HG03469 (cell line): ENCODE results near the gene TJP1.
"Not testable (repeated sequence)": the region's sequence is repeated elsewhere in the genome, so short reads cannot be mapped to it uniquely, and the experiment has no call there.

Source experiments
- ATAC-seq: cut with Tn5 transposase; IDR thresholded peaks from one replicate; pipeline ENCODE4 v1.9.1; 2021; ENCODE audit warnings: mild to moderate bottlenecking, moderate library complexity, moderate number of reproducible peaks; ENCODE audit not compliant: unreplicated experiment

Gene TJP1

GRCh38 chr15:29685156-29686078 lies 136.9 kb downstream of the TJP1 start:
- ATAC-seq, result no peak

DNA sequence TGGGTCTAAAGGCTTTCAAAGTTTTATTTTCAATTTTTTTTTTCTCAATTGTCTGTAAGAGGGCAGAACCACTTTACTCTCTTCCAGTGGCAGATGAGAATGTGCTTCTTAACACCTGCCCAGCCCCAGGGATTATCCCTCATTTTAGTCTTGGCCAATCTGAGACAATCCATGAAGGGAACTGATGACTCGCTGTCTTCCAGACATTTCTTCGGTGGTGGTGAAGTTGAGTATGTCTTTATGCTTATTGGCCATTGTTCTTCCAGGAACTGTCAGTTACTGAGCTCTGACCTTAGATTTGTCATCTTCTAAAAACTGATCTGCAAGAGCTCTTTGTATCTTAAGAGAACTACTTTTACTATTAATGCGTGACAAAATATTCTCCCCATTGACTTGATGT lies 139.5 kb downstream of the TJP1 start:
- no peak for ATAC-seq

DNA sequence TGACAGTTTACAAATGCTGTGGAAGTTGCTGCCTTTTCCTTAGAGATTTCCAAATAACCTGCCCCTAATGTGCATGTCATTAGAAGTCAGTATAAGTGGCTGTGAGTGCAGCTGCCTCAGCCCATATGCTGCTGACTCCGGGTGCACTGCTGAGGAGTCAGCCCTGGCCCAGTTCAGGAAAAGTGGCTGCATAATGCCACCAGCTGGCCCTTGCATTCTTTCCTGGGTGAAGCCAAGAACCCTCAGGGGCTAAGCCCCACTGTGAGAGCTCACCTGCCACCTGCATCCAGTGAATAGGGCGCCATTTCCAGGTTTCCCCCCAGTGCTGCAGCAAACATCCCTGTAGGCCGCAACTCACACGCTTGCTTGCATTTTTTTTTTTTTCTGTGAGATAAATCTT lies 139.9 kb downstream of the TJP1 start:
- no peak for ATAC-seq

DNA sequence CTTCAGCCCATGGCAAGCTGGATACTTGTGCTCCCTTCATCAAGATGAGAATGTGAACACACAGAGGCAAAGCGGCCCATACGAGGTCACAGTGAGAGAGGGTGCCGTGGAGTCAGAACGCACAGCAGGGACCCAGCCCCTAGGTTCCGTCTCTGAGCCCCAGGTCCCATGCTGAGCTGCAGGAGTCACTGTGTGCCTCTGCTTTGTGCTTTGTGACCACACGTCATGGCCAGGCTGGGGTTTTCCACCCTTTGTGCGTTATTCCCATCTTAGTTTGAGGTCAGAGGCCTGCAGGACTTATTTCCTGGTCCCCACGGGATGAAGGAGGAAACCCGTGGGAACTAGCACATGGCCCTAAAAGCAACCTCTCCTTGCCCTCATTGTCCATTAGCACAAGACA lies 140.3 kb downstream of the TJP1 start:
- ATAC-seq, result no peak

DNA sequence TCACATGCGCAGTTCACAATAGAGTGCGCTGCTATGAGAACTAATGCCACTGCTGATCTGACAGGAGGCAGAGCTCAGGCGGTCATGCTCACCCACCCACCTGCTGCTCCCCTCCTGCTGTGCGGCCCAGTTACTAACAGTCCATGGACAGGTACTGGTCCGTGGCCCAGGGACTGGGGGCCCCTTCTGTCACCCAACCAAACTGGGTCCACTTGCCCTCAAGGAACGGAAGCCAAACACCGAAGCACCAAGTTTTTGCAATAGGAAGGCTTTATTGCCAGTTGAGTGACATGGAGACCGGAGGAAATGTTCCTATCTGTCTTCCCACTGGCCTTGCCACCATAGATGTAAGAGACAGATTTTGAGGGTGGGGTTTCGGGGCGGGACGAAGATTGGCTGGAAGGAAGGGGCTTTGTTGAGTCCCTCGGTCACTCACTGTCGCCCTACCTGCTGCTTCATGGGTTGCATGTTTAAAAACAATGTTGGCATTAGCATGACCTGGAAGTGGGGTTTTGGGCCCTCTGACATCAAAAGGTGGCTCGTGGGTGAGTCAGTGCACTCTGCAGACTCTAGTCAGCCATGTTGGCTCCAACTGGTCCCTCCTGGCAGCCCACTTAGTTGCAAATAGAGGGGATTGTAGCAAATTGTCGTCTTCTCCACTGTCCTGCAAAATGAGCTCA lies 141.0 kb downstream of the TJP1 start:
- no peak for ATAC-seq

DNA sequence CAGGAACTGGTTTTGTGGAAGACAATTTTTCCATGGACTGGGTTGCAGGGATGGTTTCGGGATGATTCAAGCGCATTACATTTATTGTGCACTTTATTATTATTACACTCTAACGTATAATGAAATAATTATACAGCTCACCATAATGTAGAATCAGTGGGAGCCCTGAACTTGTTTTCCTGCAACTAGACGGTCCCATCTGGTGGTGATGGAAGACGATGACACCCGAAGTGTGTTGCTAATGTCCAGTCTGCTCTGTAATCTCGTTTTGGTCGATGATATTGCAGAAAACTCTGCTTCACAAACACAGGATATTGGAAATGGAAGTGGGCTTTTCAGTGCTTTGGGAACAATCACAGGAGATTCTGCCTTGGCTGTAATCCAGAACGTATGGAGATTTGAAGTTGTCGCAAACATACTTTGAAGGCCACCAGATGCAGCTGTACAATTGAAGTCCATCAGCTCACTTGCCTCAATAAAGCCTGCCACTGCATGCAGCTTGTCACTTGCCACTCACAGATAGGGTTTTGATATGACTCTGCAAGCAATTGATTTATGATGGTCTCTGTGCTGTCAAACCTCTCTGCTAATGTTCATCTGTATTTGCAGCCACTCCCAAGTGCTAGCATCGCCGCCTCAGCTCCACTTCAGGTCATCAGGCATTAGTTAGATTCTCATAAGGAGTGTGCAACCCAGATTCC lies 141.7 kb downstream of the TJP1 start:
- no peak for ATAC-seq

DNA sequence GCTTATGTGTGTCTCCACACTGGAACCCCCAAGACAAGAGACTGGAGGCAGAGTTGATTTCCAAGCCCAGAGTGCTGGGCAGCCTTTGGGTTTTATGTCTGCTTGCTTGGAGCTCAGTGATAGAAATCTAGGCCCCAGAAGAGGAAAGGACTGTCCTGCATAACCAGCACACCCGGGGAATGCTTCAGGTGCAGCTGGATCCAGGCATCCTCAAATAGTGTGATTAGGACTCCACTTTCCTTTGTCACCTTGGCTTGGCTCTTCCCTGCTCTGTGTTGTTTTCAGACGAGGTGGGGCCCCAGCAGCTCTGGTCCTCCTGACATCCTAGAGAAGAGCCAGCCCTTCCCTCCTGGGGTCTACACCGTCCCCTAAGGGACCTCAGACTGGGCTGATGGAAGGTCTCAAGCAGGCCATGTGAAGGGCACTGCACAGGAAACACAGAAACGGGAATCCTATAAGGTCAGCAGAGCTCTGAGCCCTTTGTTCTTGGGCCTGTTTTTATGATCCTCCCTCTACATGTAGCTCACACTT lies 143.7 kb downstream of the TJP1 start:
- no peak for ATAC-seq

- ATAC-seq, result no peak
Measured at GRCh38 chr15:29677871-29678461, 144.3 kb downstream of the TJP1 start.

DNA sequence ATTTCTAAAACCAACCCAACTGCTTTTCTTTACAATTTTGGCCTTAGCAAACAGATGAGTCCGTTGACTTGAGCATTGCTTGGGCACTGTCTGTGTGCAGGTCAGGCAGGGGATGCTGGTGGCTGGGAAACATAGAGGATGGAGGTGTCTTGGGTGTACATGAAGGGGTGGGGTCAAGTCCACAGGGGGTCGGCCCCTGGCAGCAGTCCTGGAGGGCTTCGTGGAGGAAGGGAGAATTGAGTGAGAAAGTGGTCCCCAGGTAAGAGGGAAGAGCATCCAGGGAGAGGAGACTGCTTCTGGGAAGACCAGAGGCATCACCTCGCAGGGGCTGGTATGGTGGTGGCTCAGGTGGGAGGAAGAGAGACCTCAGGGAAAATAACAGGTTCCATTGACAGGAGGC lies 144.8 kb downstream of the TJP1 start:
- no peak for ATAC-seq

DNA sequence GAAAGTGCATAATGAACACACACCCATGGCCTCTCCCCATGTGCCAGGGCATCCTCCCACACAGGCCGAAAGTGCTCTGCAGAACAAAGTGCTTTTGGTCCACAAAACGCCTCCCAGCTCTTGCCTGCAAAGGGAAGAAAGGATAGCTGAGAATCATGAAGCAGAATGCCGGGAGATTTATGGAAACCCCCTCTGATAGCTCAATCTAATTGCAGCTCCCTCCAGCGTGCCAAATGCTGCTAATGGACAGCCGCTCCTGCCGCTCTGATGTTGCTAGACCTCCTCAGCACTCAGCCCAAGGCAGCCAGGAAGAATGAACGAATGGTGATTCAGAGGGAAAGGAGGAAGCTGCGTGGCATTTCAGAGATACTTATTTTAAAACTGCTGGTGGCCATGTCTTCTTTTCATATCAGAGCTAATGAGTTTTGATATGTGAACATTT lies 145.3 kb downstream of the TJP1 start:
- no peak for ATAC-seq

DNA sequence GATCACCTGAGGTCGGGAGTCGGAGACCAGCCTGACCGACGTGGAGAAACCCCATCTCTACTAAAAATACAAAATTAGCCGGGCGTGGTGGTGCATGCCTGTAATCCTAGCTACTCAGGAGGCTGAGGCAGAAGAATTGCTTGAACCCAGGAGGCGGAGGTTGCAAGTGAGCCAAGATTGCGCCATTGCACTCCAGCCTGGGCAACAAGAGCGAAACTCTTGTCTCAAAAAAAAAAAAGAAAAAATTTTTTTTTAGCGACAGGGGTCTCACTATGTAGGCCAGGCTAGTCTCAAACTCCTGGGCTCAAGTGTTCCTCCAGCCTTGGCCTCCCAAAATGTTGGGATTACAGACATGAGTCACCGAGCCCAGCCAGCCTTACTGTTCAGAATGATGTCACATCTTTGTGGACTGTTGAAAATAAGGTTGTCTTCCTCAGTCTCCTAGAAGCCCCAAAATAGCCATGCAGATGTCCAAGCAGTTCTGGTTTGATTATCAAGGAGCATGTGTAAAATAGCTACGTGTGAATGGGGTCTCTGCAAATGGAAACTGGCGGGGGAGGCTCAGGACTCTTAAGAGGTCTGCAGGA lies 145.8 kb downstream of the TJP1 start:
- ATAC-seq, result not testable (repeated sequence)

DNA sequence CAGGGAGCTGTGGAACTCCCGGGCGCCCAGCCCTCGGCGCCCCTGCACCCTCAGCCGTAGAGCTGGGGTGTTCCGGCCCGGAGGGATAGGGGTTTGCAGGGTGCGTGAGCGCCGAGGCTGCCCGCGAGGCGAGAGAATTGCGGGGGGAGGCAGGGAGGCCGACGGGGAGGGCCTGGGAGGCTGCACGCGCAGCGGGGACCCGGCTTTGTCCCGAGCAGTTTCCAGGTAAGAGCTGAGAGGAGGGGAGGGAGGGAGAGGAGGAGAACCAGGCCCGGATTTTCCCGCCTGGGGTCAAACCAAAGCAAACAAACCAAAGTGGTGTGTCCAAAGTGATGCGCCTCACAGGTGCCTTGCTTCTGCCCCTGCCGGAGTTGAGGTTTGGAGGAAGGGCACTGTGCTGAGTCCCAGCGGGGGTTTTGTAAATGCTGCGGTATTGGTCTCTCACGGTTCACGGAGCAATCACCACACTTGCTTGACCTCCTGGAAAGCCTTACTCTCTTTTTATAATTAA lies 146.4 kb downstream of the TJP1 start:
- no peak for ATAC-seq

DNA sequence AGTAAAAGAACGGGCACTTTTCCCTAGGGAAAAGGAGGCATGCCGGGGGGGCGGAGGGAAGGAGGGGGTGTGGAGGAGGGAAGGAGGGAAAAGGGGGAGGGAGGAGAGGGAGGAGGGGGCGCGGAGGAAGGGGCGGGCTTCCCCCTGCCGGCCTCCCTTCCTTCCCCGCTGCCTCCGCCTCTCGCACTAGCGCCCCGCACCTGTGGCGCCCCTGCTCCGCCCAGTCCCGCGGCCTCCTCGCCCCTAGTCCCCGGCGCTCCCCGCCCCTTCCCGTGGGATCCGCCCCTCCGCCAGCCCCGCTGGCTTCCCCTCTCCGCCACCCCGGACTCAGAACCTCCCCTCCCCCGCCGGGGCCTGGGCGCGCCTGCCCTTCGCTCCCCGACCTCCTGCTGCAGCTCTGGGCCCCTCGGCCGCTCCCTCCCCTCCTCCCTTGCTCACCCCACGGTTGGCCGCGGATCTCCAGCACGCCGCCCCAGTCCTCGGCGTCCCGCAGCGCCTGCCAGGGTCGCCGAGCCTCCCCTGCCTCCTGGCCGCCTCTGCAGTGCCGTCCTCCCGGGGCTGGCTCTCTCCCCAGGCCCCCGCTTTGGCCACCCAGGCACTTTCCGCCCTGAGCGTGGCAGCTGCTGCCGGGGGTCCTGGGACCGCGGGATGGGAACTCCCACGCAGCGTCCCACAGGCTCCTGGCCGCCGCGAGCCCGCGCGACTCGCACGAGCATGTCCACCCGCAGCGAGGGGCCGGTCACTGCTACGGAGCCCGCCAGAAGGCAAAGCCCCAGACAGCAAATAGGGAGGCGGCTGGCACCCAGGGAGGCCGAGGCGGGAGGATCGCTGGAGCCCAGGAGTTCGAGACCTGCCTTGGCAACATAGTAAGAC lies 147.4 kb downstream of the TJP1 start:
- no peak for ATAC-seq

DNA sequence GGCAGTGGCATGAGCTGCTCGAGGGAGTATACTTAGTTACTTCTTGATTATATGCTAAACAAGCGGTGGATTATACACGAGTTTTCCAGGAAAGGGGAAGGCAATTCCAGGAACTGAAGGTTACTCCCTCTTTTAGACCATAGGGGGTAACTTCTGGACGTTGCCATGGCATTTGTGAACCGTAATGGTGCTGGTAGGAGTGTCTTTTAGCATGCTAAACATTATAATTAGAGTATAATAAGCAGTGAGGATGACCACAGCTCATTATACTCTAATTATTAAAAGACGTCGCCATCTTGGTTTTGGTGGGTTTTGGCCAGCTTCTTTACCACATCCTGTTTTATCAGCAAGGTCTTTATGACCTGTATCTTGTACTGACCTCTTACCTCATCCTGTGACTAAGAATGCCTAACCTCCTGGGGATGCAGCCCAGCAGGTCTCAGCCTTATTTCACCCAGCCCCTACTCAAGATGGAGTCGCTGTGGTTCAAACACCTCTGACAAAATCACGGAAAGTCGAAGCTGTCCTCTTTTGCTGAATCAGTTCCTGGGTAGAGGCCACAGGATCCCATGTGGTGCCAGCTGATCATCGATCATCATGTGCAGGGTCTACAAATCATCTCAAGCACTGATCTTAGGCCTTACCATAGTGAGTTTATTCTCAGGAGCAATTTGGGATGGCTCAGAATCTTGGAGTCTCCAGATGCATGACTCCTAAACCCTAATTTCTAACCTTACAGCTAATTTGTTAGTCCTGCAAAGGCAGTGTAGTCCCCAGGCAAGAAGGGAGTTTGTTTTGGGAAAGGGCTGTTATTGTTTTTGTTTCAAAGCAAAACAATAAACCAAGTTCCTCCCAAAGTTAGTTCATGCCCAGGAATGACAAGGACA lies 149.1 kb downstream of the TJP1 start:
- no peak for ATAC-seq

GRCh38 chr15:29672446-29672845 lies 149.8 kb downstream of the TJP1 start:
- no peak for ATAC-seq

- not testable (repeated sequence) for ATAC-seq
Measured at GRCh38 chr15:29672046-29672445, 150.2 kb downstream of the TJP1 start.

DNA sequence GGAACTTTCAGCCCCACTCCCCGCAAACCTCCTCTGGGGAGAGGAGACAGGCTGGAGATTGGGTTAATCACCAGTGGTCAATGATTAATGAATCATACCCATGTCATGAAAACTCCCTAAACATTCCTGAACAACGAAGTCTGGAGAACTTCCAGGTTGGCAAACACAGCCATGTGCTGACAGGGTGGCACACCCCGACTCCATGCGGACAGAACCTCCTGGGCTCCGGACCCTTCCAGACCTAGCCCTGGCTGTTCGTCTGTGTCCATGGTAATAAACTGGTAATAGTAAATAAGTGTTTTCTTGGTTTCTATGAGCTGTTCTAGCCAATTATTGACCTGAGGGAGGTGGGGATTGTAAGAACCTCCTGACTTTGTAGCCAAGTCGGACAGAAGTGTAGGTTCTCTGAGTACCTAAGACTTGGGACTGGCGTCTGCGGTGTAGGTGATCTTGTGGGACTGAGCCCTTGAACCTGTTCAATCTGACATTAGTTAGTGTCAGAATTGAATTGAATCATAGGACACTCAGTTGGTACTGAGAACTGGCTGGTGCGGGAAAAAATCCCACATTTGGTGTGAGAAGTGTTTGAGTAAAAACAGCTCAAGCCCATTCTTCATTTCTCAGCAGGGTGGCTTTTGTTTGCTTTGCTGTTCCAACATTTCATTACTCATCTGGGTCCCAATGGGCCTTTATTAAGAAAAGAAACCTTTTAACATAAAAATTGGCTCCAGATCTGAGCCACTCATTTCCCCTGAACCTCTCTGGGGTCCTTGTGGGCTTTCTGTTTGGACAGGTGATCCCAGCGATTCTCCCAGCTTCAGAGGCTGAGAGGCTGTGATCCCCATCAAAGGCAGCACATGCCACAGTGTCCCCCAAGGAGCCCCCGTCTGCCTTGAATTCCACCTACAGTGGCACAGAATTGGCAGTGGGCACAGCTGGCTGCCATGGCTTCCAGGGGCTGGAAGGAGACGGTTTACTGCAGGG lies 151.0 kb downstream of the TJP1 start:
- ATAC-seq, result no peak
